GM23338 (cell line): ENCODE results near the gene NEK7.

Experiments
- EZH2 ChIP-seq: fragments of 200-600 bp; sonication (generic); IDR thresholded peaks from one replicate; pipeline ENCODE4 v1.8.0; 2017; ENCODE audit warnings: antibody characterized with exemption, mild to moderate bottlenecking, low read depth; ENCODE audit not compliant: unreplicated experiment
- EZH2phosphoT487 ChIP-seq: fragments of 200-600 bp; sonication (generic); IDR thresholded peaks from one replicate; pipeline ENCODE4 v1.8.1; 2018; ENCODE audit warnings: antibody characterized with exemption; ENCODE audit not compliant: unreplicated experiment

- no peak for TF ChIP-seq EZH2phosphoT487
- TF ChIP-seq EZH2: no peak
These were observed 193.7 kb downstream of the NEK7 start for GRCh38 chr1:198350456-198350855.
